Esophagus squamous epithelium (tissue), 5 donors: Measurements from ENCODE around the gene RABGAP1. TPM values are rescaled to one million over a fixed set of nuclear protein-coding genes. Genes with fewer than 3 reads are reported as not detected.

ENCODE experiments used
- DNase-seq: peaks from one replicate; lab custom pipeline; 2025; lab: John Stamatoyannopoulos, UW
- H3K27ac ChIP-seq, 4 donors: fragments of 200-600 bp; sonication (generic); one replicate each; pipeline ENCODE4 v1.5.1; 2016 to 2019; ENCODE audit warnings: mild to moderate bottlenecking in 1 of 4
- H3K27me3 ChIP-seq, 4 donors: fragments of 200-600 bp; sonication (generic); 1 replicate in 3 of 4; 2 replicates in 1 of 4; pipeline versions ENCODE4 v1.5.1 to v1.6.0; 2017 to 2021; ENCODE audit warnings: antibody characterized with exemption in 1 of 4
- H3K36me3 ChIP-seq, 3 donors: fragments of 200-600 bp; sonication (generic); one replicate each; pipeline ENCODE4 v1.5.1; 2016 to 2019
- H3K4me1 ChIP-seq, 3 donors: fragments of 200-600 bp; sonication (generic); one replicate each; pipeline ENCODE4 v1.5.1; 2017 to 2019
- H3K4me3 ChIP-seq, 4 donors: fragments of 200-600 bp; sonication (generic); 1 replicate in 3 of 4; 2 replicates in 1 of 4; pipeline ENCODE4 v1.5.1; 2016 to 2019; ENCODE audit warnings: mild to moderate bottlenecking in 2 of 4, moderate library complexity in 1 of 4
- H3K9me3 ChIP-seq, 3 donors: fragments of 200-600 bp; sonication (generic); one replicate each; pipeline ENCODE4 v1.5.1; 2016 to 2019
- CTCF ChIP-seq, 6 experiments: fragments of 450-650 bp in 4 of 6; fragments of 200-600 bp in 2 of 6; sonication (generic) in 2 of 6; IDR thresholded peaks; one replicate each; pipeline ENCODE4 v1.5.1; 2016 to 2019; ENCODE audit warnings: antibody characterized with exemption in 6 of 6, mild to moderate bottlenecking in 4 of 6, moderate library complexity in 4 of 6
- POLR2A ChIP-seq, 4 donors: fragments of 450-650 bp; IDR thresholded peaks; one replicate each; pipeline ENCODE4 v1.6.1; 2017; ENCODE audit warnings: antibody characterized with exemption in 4 of 4, mild to moderate bottlenecking in 4 of 4, moderate library complexity in 3 of 4
- WGBS, 2 donors: methylation state at CpG; one replicate each; pipeline ENCODE4 v1.1.5; 2018; 5-methylcytosine and 5-hydroxymethylcytosine counted together
- intact Hi-C: fragments of 100-400 bp; cut with DNase I; formaldehyde crosslinking; loops from one replicate; pipeline ENCODE4 v1.15.0; 2022
- total RNA-seq, 4 donors: library from RNA; depleted of rRNA; stranded (reverse); fragments of >200 nt; gene quantifications; one replicate each; pipeline ENCODE4 v1.1.0, GENCODE V29; 2016
- donor health status: DM: yes; HTN: yes; CAD: no.

Gene RABGAP1
- total RNA-seq, 4 donors from 2014 or later: 28.4 to 57.4 (median 33.6) TPM

- peak overlapping the region in 3 of 4 donors; percentile 11 to 70 (median 43) for H3K27ac ChIP-seq
- TF ChIP-seq CTCF (IDR thresholded peaks at IDR 0.05) (no peak), POLR2A (IDR thresholded peaks at IDR 0.05) (no peak)
- no peak overlapping the region for H3K4me3 ChIP-seq
- no peak for DNase-seq
- H3K4me1 ChIP-seq: peaks cover 0 to 14% (median 2%) of the 10 kb centered on the region in 3 donors
- WGBS, 2 donors: 11 to 50% methylated on average over 1 of the region's 1 CpG
- H3K9me3 ChIP-seq: no peaks in the 10 kb centered on the region
- intact Hi-C loops: no loop called here
- no peaks in the 10 kb centered on the region for H3K27me3 ChIP-seq
- peaks cover 0 to 50% (median 0%) of the 10 kb centered on the region in 3 donors for H3K36me3 ChIP-seq
Measured at GRCh38 chr9:123039617-123040219, 98.9 kb downstream of the RABGAP1 start.

- no peak for DNase-seq
- H3K9me3 ChIP-seq: no peaks in the 10 kb centered on the region
- no peak overlapping the region for H3K4me3 ChIP-seq
- no peak for TF ChIP-seq POLR2A (IDR thresholded peaks at IDR 0.05)
- no peak for TF ChIP-seq CTCF (IDR thresholded peaks at IDR 0.05)
- H3K27me3 ChIP-seq: no peaks in the 10 kb centered on the region
- H3K27ac ChIP-seq: peak overlapping the region in 2 of 4 donors; percentile 38 to 73
- peaks cover 0 to 48% (median 0%) of the 10 kb centered on the region in 3 donors for H3K36me3 ChIP-seq
- peaks cover 0 to 14% (median 2%) of the 10 kb centered on the region in 3 donors for H3K4me1 ChIP-seq
- intact Hi-C loops: no loop called here
- 57 to 75% methylated on average over 1 of the region's 1 CpG for WGBS, 2 donors
Measured at GRCh38 chr9:123040801-123041200, 100.0 kb downstream of the RABGAP1 start.

- Histone ChIP-seq H3K4me1 (peaks cover 0 to 14% (median 2%) of the 10 kb centered on the region in 3 donors), H3K9me3 (no peaks in the 10 kb centered on the region), H3K4me3 (no peak overlapping the region), H3K27me3 (no peaks in the 10 kb centered on the region), H3K27ac (peak overlapping the region in 3 of 4 donors; percentile 23 to 73 (median 66)), H3K36me3 (peaks cover 0 to 45% (median 0%) of the 10 kb centered on the region in 3 donors)
- TF ChIP-seq POLR2A (IDR thresholded peaks at IDR 0.05) (no peak), CTCF (IDR thresholded peaks at IDR 0.05) (no peak)
- WGBS, 2 donors: 55 to 64% methylated on average over 2 of the region's 2 CpGs
- intact Hi-C loops: no loop called here
- no peak for DNase-seq
Measured at GRCh38 chr9:123041489-123041888, 100.7 kb downstream of the RABGAP1 start.

- peaks cover 0 to 15% (median 2%) of the 10 kb centered on the region in 3 donors for H3K4me1 ChIP-seq
- no peak for TF ChIP-seq CTCF (IDR thresholded peaks at IDR 0.05)
- no peak for TF ChIP-seq POLR2A (IDR thresholded peaks at IDR 0.05)
- intact Hi-C loops: no loop called here
Measured at GRCh38 chr9:123043081-123043939, 102.5 kb downstream of the RABGAP1 start.

GRCh38 chr9:123044586-123044985, 103.8 kb downstream of the RABGAP1 start:
- H3K27me3 ChIP-seq: no peaks in the 10 kb centered on the region
- H3K9me3 ChIP-seq: no peaks in the 10 kb centered on the region
- 69 to 78% methylated on average over 3 to 4 of the region's 4 CpGs for WGBS, 2 donors
- H3K36me3 ChIP-seq: peaks cover 0 to 45% (median 5%) of the 10 kb centered on the region in 3 donors
- no peak overlapping the region for H3K4me3 ChIP-seq
- TF ChIP-seq POLR2A (IDR thresholded peaks at IDR 0.05) (no peak), CTCF (IDR thresholded peaks at IDR 0.05) (no peak)
- peaks cover 0 to 19% (median 7%) of the 10 kb centered on the region in 3 donors for H3K4me1 ChIP-seq
- no peak for DNase-seq
- peak overlapping the region in 3 of 4 donors; percentile 53 to 78 (median 73) for H3K27ac ChIP-seq
- intact Hi-C loops: no loop called here

More at GRCh38 chr9:123043081-123043939, 102.5 kb downstream of the RABGAP1 start:
- Histone ChIP-seq H3K27ac (peak overlapping the region in 3 of 4 donors; percentile 40 to 73 (median 50)), H3K4me3 (no peak overlapping the region), H3K9me3 (no peaks in the 10 kb centered on the region), H3K36me3 (peaks cover 0 to 45% (median 3%) of the 10 kb centered on the region in 3 donors), H3K27me3 (no peaks in the 10 kb centered on the region)
- 83 to 86% methylated on average over 5 of the region's 5 CpGs for WGBS, 2 donors
- DNase-seq: no peak
